ENCODE data around the gene OTUD7B.
"Not testable (repeated sequence)": the region's sequence is repeated elsewhere in the genome, so short reads cannot be mapped to it uniquely, and the experiment has no call there.

Gene OTUD7B

DNA sequence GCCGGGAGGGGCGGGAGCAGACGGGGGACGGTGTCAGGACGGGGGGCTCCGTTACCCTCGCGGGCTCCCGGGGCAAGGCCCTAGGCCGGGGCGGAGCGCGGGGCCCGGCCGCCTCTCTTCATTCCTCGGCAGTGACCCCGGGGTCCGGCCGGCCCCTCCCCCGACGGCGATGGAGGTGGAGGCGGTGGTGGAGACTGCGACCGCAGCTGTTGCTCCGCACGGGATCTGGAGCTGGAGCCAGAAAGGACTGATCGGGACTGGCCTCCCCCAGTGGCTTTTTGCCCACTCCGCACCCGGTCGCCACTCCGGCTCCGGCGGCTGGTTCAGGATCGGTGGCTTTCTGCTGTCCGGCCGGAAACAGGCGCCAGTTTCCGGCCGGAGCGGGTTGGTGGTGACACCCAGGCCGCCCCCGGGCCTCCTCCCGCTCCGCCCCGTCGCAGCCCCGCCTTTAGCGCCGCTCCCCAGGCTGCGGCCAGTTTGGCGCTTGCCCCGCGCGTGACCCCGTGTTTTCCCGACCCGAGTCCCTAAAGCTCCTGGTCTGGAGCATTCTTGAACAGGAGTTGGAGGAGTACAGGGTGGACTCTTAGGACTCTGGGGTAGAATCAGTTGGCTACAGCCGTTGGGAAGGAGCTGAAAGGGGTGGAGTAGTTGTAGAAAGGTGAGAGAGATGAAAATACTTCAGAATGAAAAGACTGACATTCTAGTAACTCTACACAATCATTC lies at the start of gene OTUD7B:
Gene OTUD7B, minus strand, starts transcription at position 334 of the 723 bp plus-strand sequence. CDS start 33,216 bp downstream, outside the sequence.
- peak; percentile 69 to 86 for DNase-seq

DNA sequence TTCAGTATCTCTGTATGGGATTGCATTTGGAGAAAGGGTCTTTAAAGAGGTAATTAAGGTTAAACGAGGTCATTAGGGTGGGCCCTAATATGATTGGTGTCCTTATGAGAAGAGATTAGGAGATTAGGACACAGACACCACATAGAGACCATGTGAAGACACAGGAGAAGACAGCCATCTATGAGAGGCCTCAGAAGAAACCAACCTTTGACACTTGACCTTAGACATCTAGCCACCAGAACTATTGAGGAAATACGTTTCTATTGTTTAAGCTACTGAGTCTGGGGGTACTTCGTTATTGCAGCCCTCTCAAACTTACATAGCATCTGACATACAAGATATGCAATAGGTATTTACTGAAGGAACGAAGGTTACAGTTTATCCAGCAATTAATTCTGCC lies 49.7 kb upstream of the OTUD7B start:
- DNase-seq: no peak

DNA sequence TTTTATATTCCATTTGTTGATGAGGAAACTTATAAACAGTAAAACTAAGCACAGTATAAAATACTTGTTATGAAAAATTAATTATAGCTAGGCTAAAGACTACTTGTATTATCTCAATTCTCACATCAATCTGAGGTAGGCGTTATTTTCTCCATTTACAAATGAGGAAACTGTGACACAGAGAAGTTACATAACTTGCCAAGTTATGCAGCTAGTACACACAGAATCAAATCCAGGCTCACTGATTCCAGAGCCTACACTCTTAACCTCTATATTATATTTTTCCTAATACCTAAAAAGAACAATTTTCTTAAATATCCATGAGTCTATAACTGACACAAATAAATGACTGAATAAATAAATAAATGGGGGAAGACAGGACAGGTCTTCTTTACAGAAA lies 45.9 kb upstream of the OTUD7B start:
- peak; percentile 73 to 78 for DNase-seq

DNA sequence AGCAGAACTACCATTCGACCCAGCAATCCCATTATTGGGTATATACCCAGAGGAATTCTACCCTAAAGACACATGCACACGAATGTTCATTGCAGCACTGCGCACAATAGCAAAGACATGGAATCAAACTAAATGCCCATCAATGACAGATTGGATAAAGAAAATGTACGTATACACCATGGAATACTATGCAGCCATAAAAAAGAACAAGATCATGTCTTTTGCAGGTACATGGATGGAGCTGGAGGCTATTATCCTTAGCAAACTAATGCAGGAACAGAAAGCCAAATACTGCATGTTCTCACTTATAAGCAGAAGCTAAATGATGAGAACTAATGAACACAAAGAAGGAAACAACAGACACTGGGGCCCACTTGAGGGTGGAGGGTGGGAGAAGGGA lies 45.0 kb upstream of the OTUD7B start:
- not testable (repeated sequence) for DNase-seq

DNA sequence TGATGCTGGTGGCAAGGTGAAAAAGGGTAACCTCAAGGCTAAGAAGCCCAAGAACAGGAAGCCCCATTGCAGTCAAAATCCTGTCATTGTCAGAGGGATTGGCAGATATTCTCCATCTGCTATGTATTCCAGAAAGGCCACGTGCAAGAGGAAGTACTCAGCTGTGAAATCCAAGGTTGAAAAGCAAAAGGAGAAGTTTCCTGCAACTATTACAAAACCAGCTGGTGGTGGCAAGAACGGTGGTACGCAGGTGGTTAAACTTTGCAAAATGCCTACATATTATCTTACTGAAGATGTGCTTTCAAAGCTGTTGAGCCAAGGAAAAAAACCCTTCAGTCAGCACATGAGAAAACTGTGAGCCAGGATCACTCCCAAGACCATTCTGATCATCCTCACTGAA lies 43.4 kb upstream of the OTUD7B start:
- peak; percentile 51 to 53 for DNase-seq

DNA sequence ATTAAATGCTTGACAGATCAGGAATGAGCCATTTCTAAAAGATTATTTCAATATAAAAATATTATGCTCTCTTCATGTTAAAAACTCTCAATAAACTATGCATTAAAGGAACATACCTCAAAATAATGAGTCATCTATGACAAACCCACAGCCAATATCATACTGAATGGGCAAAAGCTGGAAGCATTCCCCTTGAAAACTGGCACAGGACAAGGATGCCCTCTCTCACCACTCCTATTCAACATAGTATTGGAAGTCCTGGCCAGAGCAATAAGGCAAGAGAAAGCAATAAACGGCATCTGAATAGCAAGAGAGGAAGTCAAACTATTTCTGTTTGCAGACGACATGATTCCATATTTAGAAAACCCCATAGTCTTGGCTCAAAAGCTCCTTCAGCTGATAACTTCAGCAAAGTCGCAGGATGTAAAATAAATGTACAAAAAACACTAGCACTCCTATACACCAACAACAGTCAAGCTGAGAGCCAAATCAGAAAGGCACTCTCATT lies 41.4 kb upstream of the OTUD7B start:
- DNase-seq: peak in 1 of 2 donors; percentile 12

DNA sequence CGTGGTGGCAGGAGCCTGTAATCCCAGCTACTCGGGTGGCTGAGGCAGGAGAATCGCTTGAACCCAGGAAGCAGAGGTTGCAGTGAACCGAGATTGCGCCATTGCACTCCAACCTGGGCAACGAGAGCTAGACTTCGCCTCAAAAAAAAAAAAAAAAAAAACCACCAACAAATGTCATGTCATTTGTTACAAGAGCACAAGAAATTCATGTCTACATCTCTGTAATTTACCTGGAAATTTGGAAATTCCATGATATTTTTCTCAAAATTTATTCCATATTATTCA lies 40.5 kb upstream of the OTUD7B start:
- DNase-seq: no peak

DNA sequence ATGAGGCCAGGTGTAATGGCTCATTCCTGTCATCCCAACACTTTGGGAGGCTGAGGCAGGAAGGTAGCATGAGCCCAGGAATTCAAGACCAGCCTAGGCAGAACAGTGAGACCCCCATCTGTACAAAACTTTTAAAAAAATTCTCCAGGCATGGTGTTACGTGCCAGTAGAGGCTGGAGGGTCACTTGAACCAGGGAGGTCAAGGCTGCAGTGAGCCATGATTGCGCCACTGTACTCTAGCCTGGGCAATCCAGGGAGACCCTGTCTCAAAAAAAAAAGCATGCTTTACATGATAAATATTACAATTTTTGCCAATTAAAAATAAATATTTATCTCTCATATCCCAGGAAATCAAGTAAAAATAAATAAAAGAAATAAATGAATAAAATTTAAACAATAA lies 39.4 kb upstream of the OTUD7B start:
- DNase-seq: no peak

DNA sequence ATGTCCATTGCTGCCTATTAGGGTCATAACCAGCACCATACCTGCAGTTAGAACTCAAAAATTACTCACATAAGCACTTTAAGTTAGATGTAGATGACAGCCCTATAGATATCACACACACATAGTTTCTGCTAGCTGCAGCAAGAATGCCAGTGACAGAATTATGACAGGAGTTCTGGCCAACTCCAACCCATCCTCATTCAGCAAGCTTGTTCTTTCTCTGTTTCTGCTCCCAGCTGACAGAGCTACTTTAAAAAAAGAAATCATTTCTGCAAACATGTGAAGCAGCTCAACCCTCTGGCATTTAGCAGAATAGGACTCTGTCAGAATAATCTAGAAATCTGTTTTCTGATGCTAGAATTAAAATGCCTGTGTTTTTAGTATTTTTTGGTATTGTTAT lies 23.8 kb upstream of the OTUD7B start:
- no peak for DNase-seq

DNA sequence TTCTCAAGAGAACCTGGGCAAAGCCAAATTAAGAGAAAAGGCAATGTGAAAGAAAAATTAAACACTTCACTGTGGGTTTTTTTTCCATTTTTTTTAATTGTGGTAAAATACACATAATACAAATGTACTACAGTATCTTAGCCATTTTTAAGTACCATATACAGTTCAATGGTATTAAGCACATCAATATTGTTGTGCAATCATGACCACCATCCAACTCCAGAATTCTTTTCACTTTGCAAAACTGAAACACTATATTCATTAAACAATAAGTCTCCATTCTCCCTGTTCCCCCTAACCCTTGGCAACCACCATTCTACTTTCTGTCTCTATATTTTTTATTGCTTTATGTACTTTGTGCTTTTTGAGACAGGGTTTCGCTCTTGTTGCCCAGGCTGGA lies 17.8 kb upstream of the OTUD7B start:
- no peak for DNase-seq

DNA sequence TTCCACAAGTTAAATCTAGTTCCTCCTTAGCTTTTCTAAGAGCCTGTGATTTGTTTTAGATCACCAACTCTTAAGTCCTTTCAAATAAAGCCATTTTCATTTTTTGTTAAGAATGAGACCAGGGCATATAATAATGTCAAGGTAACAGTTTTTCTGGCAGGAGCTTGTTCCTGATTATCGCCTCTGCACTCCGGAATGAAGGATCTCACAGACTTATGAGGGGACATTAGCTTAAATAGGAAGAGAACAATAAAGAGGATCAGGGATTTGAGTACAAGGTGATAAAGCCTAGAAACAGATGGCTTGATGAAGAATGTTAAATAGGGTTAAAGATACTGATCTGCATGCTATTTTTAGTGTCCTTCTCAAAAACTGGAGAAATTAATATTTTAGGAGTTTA lies 13.6 kb upstream of the OTUD7B start:
- DNase-seq: no peak

DNA sequence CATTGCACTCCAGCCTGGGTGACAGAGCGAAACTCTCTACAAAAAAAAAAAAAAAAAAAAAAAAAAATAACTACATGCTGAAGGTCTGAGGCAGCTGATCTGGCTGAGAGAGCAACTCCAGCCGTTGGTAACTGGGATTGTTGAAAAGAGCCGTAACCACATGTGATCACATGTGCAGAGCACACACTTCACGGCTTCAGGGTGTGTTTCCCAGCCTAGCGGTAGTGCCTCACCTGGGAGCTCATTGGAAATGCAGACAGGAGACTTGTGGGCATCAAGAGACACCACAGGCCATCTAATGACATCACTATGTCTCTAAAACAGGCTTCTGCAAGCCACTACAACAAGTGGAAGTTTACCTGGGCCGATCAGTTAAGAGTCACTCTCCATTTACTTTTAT lies 11.8 kb upstream of the OTUD7B start:
- no peak for DNase-seq

DNA sequence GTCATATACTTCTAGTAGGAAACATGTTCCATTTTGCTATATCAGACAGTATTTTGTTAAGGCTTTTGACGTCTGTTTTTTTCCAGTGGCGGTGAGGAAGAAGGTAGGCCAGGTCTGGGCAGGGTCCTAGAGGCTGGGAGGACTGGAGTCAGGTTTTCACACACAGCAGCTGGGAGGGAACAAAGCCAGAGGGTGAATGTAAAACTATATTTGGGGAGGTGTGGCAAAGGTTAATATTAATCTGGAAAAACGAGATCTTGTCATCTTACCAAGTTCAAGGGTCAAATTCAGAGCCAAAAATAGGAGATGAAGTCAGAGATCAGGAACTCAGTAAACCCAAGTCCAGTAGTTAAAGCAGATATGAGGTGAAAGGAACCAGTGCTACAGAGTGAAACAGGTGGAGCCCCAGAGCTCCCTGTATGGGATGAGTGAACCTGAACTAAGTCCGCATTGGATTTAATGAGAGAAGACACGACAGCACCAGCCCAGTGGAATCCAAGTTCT lies 10.7 kb upstream of the OTUD7B start:
- no peak for DNase-seq

DNA sequence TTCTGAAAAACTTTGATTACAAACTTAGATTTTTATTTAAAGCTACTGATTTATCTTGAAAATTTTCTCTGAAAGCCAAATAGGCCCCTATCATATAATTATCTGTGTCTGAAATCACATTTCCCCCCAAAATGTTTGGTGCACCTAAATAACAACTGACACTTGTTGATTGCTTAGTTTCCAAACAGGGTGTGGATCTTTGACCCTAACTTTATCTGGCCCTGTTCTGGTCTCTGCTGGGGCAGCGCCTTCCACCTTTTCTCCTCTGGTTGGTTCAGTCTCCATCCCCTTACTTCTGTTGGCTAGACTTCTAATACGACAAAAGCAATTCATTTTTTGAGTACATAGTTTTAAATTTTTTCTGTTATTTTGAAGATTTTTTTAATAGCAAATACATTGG lies 10.2 kb upstream of the OTUD7B start:
- no peak for DNase-seq

DNA sequence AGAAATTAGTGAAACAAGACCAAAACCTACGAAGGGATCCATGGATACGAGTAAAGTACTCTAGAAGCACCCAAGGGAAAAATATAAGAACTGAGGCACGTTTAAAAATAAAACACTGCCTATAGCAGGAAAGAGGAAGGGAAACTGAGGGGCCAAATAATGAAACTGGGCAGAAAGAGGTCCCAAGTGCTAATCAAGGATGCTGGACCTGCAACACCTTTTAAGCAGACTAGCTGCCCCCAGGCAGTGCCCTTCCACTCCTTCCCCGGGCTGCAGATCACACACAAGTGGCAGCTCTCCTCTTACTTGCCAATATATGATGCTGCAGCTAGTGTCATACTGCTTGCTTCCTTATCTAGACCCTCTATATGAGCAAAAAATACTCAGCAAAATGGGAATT lies 7.6 kb upstream of the OTUD7B start:
- no peak for DNase-seq

DNA sequence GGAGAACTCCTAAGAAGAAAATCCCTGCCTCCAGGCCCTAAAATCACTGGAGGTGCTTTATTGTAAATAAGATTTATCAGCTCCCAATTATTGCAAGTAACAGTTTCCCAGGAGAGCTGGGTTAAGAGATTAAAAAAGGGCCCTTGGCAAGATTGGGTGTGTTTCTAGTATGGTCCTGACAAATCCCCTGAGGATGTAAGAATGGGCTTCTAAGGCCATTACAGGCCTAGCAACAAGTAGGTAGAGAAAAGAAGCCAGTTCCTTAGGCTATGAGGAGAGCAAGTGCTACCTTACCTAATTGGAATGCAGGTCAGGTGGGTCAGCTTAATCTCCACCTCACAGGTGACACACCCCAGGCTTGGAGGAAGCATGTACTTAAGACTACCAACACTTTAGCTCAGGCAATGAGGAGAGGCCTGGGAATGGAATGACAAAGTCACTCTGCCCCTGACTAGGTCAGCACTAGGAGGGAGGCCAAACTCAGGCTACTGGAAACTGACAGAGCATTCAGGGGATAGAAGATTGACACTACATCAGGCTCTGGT lies 6.8 kb upstream of the OTUD7B start:
- DNase-seq: no peak

DNA sequence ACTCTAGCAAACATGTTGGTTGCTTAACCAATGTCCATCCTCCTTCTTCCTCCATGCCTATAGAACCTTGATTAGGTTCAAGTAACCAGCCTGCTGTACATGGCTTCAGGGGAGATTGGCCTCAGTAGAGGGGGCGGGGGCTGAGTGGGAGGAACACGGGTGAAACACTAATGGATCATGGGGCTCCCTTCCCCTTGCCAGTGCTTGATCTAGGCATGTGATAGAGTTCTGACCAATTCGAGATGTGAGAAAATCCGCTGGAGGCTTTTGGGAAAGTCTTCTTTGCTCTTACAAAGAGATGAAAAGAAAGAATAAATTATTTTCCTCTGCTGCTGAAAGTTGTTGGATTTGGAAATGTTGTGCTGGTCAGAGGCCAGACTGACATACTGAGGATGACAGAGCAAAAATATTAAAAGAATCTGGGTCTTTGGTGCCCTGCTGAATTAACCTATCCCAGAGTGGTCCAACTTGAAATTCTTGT lies 5.2 kb upstream of the OTUD7B start:
- peak; percentile 23 to 49 for DNase-seq

DNA sequence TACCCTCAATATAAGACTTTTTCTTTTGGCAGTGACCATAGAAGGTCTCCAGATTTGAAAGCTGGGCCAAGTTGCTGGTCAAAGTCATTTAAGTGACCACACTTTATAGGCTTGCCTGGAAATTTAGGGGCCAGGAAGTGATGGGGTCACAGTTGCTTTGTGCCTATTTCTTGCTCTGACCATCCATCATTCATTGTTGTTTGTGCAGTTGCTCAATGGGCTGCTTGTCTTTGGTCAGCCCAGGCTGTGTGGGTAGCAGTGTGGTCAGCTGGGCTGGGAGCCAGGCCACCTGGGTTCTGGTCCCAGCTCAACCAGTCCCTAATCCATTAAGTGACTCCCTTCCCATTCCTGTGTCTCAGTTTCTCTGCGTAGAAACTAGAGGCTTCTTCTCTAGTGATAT lies 2.1 kb upstream of the OTUD7B start:
- DNase-seq: no peak

DNA sequence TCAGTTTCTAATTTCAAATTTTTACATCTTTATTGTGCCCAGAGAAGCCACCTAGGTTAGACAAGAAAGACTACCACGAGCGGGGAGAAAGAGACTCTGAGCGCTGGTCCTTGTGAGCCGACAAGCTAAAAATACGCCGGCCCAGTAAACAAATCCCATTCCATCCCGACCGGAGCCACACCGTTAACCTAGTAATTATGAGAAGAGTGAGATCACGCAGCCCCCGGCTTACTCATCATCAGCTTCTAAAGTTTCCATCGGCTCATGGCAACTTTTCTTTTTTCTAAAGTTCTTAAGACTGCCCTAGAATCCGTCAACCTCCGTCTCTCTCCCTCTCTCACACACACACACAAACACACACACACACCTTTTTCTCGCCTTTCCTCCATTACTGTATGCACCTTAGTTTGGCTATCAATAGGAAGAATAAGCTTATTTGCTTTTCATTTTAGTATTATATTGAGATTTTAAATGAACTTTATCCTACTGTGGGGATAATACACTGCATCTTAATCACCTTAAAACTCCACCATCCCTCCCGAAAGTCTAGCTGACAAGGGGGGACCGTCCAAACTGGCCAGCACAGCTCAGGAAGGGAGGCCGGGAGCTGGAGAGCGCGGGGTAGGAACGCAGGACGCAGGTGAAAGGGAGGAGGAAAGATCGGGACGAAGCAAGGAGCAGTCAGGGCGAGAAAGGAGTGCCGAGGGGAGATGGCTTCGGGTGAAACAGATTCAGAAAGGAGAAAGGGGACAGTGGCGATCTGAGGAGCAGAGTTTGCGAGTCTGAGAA lies 728 bp downstream of the OTUD7B start:
- DNase-seq: peak; percentile 31 to 44

DNA sequence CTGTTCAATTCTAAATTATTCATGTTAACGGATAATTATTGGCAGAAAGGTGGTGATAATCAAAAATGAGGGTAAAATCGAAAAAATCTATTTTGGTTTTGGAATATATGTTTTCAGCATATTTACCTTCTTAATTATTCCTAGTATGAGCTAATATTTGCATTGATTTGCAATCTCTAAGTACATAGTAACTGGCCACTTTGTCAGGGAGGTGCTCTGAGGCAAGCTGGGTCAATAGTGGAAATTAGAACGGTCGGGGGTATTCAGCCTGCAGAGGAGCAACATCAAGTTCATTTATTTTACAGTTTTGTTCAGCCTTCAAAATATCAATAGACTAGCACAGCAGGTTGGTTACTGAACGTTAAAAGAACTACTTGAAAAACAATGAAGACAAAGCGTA lies 1.8 kb downstream of the OTUD7B start:
- DNase-seq: no peak

DNA sequence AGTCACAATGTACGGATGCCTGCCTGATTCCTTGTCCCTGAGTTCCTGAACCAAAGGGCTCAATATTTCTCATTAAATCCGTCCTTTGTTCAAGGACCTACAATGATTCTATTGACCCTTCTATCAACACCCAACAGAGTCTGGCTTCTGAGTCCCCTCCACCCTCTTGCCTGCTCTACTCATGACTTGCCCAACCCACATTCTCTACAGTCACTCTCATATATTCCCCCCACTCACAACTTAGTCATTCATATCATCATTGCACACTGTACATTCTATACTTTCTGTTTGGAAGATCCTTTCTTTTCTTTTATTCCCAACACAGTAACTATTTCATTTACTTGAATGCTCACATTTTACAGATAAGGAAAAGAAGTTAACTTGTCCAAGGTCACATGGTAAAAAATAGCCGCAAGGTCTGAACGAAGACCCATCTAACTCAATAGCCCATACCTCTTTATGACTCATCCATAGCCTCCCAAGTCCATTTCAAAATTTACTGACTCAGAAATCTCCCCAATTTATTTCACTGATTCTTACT lies 3.6 kb downstream of the OTUD7B start:
- DNase-seq: peak in 1 of 2 donors; percentile 43

DNA sequence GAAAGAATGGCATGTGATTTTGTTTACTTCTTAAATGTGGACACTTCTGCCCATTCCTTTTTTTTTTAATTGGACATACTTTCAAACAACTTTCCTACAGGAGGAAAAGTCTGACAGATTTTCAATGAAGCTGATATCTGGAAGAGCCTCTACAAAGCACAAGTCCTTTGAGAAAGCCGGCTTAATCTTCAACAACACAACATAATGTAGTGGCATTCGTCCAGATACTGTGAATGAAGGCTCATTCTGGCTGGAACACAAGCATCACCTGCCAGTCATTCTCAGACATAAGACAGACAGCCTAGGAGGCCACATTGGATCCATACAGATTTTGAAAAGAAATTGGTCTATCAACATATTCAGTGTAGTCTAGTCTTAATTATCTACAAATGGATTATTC lies 4.9 kb downstream of the OTUD7B start:
- no peak for DNase-seq

DNA sequence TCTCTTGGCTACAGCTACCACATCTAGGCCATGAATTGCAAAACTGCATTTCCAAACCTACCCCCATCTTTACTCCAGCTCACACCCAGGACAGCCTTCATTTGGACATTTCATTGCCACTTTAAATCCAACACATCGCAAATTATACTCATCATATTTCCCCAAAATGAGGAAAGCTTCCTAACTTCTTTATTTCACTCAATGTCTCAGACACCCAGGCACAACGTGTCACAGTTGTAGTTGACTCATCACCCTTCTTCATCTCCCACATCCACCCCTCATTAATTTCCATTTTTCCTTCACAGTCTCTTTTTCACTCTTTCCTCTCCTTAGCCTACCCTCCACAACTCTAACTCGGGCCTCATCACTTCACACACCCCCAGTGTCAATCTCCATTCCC lies 6.7 kb downstream of the OTUD7B start:
- DNase-seq: peak; percentile 59 to 68

DNA sequence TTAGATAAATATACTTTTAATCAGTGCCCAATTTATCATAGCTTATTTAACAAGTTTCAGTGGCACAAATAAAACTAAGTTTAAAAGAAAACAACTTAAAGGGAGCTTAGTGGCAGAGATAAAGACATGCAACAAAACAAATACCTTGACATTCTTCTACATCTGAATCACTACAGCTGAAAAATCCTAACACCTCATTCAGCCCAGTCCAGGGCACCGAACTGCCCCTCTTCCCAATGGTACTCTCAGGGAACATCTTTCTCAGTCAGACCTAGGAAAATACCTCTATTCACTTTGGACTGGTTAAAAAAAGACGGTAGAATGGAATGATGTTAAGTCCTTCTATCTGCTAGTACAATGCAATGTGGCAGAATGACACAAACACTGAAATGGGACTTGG lies 8.3 kb downstream of the OTUD7B start:
- DNase-seq: no peak

Measured in inflammatory macrophage treated with lipopolysaccharide for 1 hour (primary cell).